NCI-H2107 (cell line): ENCODE results near the gene SUN5.

Source experiments
- DNase-seq: peaks from one replicate; lab custom pipeline; 2025; lab: John Stamatoyannopoulos, UW

SUN5 gene

DNA sequence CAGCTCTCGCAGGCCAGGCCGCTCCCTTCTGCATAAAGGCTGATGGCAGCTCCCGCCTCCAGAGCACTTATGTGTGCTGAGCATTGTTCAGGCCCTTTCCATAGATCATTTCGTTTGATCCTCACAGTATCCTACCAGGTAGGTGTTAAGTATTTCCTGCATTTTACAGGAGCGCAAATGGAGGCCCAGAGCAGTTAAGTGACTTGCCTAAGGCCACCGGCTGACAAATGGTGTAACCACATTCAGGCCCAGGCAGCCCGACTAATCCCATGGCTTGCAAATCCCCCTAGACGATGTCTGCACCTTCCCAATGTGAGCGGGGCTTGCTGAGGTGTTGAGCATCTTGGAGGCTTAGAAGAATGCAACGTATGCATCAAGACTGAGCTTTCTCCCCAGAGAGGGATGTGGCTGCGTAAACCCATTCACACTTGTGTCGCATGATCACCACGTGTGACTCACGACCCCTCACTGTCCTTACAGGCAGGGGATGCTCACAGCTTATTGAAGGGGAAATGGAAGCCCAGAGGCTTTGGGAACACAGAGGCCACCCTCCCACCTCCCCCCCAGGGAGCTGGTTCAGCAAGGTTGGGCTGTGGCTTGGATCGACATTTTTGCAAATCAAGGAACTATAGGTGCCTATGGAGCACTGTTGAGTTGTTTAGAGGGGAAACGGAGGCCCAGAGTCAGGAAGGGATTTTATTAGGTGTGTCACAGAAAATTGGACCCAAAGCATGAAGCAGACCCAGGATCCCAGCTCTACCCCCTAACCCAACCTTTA is 10.3 kb upstream of the SUN5 start:
- DNase-seq, result no peak

GRCh38 chr20:33013701-33014326 is 9.6 kb upstream of the SUN5 start:
- no peak for DNase-seq

GRCh38 chr20:33012327-33013189 is 8.3 kb upstream of the SUN5 start:
- DNase-seq, result no peak

- no peak for DNase-seq
Measured at GRCh38 chr20:33010674-33011449, 6.6 kb upstream of the SUN5 start.

- no peak for DNase-seq
Measured at GRCh38 chr20:33010133-33010504, 5.9 kb upstream of the SUN5 start.

DNA sequence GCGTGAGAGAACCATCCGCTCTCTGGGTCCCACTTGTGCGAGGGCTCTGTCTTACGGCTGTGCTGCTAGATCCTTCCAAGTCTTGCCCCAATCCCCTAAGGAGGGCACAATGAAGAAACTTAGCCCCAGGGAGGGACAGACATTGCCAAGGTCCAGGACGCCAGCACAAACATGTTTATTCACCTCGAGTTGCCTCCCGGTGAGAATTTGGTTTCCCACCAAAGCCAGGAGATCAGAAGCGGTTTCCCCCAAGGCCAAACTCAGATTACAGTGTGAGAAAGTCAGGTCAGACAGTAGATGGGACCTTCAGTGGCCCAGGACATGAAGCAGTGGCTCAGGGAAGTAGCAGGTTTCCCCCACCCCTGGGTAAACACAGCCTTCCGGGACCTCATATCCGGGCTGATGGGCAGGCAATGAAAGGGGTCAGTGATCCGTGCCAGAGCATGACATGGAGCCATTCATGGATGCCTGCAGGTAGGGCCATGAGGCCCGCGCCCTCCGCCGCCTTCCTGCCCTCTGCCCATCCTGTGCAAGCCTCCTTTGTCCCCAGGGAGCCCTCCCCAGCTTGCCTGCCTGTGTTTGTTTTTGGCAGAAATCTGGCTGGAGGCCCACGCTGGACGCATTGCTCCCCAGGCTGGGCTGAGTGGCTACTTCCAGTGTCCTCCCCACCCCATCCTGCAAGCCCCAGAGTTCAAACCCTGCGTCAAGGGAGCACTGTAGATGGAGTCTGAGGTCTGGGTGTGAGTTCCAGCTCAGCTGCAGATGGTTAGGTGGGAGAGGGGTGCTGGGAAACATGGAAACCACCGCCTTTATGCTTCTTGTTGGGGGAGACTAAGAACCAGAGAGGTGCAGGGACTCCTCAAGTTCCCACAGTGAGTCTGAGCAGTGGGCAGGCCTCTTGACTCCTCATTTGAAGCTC is 5.2 kb upstream of the SUN5 start:
- DNase-seq, result no peak

- DNase-seq, result no peak
Measured at GRCh38 chr20:33008336-33009213, 4.3 kb upstream of the SUN5 start.

DNA sequence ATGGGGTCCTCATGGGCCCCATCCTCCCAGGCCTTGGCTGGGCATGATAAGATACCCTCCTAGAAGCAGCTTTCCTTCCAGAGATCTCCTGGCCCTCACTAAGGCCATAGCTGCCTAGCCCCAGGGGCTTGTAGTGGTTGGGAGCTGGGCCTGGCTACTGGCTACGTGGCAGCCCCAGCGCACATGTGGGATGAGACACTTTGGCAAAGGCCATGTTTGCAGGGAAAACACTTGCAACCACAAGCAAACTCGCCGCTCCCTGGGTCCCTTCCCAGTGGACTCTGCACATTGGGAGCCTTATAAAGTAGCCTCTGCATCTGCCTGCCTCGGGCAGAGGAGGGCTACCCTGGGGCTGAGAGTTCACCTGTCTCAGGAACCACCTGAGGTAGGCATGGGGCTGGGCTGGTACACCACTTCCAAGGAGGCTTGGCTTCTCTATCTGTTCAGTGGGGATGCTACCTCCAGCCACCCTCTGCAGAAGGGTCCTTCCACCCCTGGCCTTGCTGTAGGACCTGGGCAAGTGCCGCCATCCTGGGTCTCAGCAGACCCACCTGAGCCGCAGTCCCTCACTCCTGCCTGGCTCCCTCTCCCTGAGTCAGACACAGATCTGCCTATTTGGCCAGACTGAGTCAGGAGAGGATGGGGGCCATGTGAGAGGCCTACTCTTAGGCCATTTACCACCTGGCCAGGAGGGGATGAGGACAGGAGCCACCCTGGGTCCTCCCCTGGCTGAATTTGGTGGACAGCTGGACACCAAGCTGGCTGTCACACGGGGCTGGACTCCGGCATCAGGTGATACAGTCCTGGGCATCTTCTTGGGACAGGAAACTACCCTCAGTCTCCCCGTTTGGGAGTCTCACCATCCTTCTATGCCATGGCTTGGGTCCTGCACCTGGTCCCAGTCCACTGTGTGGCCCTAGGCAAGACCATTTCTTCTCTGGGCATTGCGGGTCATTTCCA is 3.4 kb upstream of the SUN5 start, which contains the start of gene BPIFB2:
Gene BPIFB2 (plus strand): TSS at position 329 of the 960 bp plus-strand sequence. CDS start 871 bp downstream, outside the sequence.
- no peak for DNase-seq

DNA sequence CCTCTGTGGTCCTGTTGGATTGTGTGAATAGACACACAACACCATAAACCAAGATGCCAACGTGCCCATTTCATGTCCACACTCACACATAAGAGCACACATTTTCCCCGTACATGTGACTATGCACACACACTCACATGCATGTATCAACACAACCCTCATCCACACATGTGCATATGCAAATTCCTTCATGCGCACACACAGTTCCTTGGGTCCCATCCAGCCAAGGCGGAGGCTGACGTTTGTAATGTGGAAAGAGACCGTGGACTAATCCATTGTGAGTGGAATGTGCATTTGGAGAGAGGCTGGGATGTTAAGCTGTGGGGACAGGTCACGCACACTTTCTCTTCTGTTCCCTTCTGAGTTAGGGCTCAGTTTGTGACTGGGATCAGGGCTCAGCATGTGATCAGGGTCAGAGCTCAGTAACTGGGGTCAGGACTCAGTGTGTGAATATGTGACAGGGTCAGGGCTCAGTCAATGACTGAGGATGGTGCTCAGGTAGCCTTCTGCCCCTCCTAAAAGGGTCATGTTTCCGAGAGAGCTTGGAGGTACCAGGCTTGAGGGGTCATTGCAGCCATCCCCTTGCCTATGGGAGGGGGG is 2.6 kb upstream of the SUN5 start:
- DNase-seq, result no peak

DNA sequence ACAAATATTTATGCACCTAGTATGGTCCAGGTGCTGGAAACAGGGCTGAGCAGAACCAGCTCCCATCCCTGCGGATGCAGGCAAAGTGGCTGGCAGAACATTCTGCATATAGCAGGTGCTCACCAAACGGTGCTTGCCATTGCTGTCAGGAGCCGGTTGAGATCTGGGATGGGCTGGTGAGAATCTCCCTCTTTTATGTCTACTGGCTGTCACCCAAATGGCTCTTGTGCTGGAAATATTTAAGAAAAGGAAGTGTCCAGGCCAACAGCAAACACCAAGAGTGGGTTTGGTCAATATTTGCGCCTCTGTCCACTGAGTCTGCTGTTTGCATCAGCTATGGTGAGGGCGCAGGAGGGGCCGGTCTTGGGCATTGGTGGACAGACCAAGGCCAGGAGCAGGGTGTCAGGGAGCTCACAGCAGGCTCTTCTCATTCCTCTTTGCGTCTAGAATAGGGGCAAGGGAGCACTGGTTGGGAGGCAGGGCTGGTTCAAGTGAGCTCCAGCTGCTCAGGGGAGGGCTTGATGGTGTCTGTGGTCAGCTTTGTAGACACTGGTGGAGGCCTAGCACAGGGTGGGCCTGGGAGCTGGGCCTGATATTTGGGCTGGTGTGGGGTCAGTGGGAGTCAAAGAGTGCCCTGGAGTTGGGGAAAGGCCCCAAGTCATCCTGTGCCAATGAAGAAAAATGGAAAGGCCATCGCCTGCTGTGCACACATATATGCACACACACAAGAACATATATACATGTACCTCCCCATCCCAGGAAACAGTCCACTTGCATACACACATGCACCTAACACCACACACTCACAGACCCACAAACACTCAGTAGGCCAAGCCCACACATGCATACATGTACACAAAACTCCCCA is 1.9 kb upstream of the SUN5 start:
- no peak for DNase-seq

GRCh38 chr20:33005132-33005566 is 916 bp upstream of the SUN5 start:
- DNase-seq, result no peak

- no peak for DNase-seq
Measured at GRCh38 chr20:33002087-33002808, 2.0 kb downstream of the SUN5 start.

GRCh38 chr20:33000802-33001466 is 3.3 kb downstream of the SUN5 start:
- no peak for DNase-seq

DNA sequence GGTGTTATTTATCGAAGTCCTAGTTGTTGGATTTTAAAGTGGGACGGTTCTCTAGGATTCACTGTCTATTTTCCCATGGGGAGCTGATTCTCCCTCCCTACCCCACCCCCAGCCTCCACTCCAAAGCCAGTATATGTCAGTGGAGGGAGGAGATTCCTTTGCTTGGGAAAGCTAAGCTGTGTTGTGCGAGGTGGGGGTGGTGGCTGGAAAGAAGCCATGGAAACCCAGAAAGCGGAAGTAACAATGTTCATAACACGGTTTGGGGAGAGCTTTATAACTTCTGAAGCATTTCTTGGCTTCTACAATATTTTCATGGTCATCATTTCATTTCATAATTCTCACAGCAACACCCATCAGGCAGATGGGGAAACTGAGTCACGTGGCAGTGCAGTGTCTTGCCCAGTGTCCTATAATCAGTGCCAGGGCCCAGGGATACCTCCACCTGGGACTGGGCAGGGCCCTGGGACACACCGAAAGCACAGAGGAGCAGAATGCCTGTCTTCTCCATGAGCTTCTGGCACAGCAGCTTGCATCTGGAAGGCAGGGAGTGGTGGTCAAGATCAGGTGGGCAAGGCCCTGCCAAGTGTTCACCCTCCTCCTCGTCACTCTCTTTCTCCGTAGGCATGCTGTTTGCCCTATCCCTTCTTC is 4.5 kb downstream of the SUN5 start:
- no peak for DNase-seq

GRCh38 chr20:32997431-32997830 is 6.8 kb downstream of the SUN5 start:
- DNase-seq, result no peak
